GM10248 (cell line): ENCODE results near the gene OR5D13.

ENCODE experiments used
- CTCF ChIA-PET: fragments of 300-600 bp; sonication (Branson Sonifier 250); formaldehyde crosslinking; extraction: SDS; loops from one replicate; lab custom pipeline; 2021; ENCODE audit warnings: antibody characterized with exemption; lab: Yijun Ruan, JAX
- POLR2A ChIA-PET: fragments of 350-650 bp; sonication (Branson Sonifier 250); formaldehyde crosslinking; extraction: SDS; loops from one replicate; lab custom pipeline; 2020; ENCODE audit warnings: antibody characterized with exemption; lab: Yijun Ruan, JAX
- DNase-seq: peaks from one replicate; pipeline ENCODE4 v3.0.0; 2012; ENCODE audit errors: extremely low spot score
- CTCF ChIP-seq: IDR thresholded peaks from 2 replicates; pipeline ENCODE4 v1.5.1; 2012; ENCODE audit warnings: mild to moderate bottlenecking, low read depth; ENCODE audit errors: extremely low read depth, missing control alignments, control extremely low read depth

OR5D13 gene

GRCh38 chr11:55773138-55773537 lies at the start of gene OR5D13:
TSS of gene OR5D13 (plus strand) at chr11:55773438. CDS start at chr11:55773438, 0 bp downstream.
- TF ChIP-seq CTCF, result no peak
- ChIA-PET CTCF (no interaction called here), POLR2A (no interaction called here)
- no peak for DNase-seq

- ChIA-PET POLR2A (no interaction called here), CTCF (no interaction called here)
Observed at GRCh38 chr11:55726715-55727324, 46.4 kb upstream of the OR5D13 start.

GRCh38 chr11:55732936-55733335 lies 40.3 kb upstream of the OR5D13 start:
- DNase-seq, result no peak
- CTCF ChIA-PET, result interaction anchor here (1.0 kb wide), 1 partner anchor 32 kb away, joined by 3 read pairs; no protein-coding TSS in a partner anchor
- TF ChIP-seq CTCF, result no peak
- POLR2A ChIA-PET, result no interaction called here

More at GRCh38 chr11:55726715-55727324, 46.4 kb upstream of the OR5D13 start:
- no peak for DNase-seq
- TF ChIP-seq CTCF, result no peak

GRCh38 chr11:55791606-55792005 lies 18.4 kb downstream of the OR5D13 start:
- CTCF ChIA-PET, result no interaction called here
- POLR2A ChIA-PET, result no interaction called here
- no peak for TF ChIP-seq CTCF
- DNase-seq, result no peak

GRCh38 chr11:55793321-55793720 lies 20.1 kb downstream of the OR5D13 start:
- ChIA-PET CTCF (no interaction called here), POLR2A (no interaction called here)
- no peak for DNase-seq
- no peak for TF ChIP-seq CTCF

GRCh38 chr11:55795256-55795655 lies 22.0 kb downstream of the OR5D13 start, which contains the start of gene OR5D14:
TSS of gene OR5D14 (plus strand) at chr11:55795556. CDS start at chr11:55795556, 0 bp downstream.
- TF ChIP-seq CTCF, result no peak
- CTCF ChIA-PET, result no interaction called here
- DNase-seq, result no peak
- POLR2A ChIA-PET, result no interaction called here
